Measurements from ENCODE around the gene POLE. TPM values are rescaled to one million over a fixed set of nuclear protein-coding genes. Genes with fewer than 3 reads are reported as not detected.

POLE gene
- total and polyA plus RNA-seq, 9 of the 15 experiments (the other 6 are each of a cell fraction or from before 2014, with no cell fraction given), result 2.4 to 154 (median 49.6) TPM

DNA sequence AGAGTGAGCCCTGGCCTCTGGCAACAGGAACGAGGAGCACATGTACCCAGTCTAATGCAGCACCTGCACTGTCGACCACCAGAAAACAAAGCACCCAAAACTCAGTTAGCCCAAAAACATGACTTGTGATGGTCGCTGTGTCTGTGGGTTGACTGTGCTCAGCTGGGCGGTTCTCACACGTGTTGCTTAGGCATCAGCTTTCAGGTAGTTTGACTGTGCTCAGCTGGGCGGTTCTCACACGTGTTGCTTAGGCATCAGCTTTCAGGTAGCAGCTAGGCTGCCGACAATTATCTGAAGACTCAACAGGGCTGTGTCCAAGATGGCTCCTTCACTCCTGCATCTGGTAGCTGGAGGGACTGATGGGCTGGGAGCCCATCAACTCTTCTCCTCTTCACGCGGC, 75.5 kb downstream of the POLE start (continued):
- TF ChIP-seq, protein P1, sequence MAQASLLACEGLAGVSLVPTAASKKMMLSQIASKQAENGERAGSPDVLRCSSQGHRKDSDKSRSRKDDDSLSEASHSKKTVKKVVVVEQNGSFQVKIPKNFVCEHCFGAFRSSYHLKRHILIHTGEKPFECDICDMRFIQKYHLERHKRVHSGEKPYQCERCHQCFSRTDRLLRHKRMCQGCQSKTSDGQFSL (CRISPR knock-in tag; IDR thresholded peaks at IDR 0.05), result no peak
- TF ChIP-seq, protein P1 (tag; IDR thresholded peaks at IDR 0.05), result no peak
- TF ChIP-seq NR2F6 (CRISPR knock-in tag; IDR thresholded peaks at IDR 0.05), result no peak
- no peak for TF ChIP-seq ATF4 (CRISPR knock-in tag; IDR thresholded peaks at IDR 0.05)
- TF ChIP-seq STAT5A (IDR thresholded peaks at IDR 0.05; ENCODE audit: borderline replicate concordance, low read length), result no peak
- TF ChIP-seq CTCFL (IDR thresholded peaks at IDR 0.05; ENCODE audit: borderline replicate concordance, insufficient read depth, low read depth, low read length, poor library complexity, severe bottlenecking), result no peak
- TF ChIP-seq BRD9 (IDR thresholded peaks at IDR 0.05; ENCODE audit: low read depth, partially characterized antibody), result no peak
- no peak for TF ChIP-seq TCF3 (CRISPR knock-in tag; IDR thresholded peaks at IDR 0.05)
